Liver (tissue), 3 donors: ENCODE results near the gene CLEC10A.

Experiments
- FOXA1 ChIP-seq: IDR thresholded peaks from 2 replicates; pipeline ENCODE4 v1.6.1; 2016; ENCODE audit warnings: antibody characterized with exemption
- FOXA2 ChIP-seq: IDR thresholded peaks from 2 replicates; pipeline ENCODE4 v1.6.1; 2016; ENCODE audit warnings: antibody characterized with exemption
- GABPA ChIP-seq, 2 donors: IDR thresholded peaks in 1 of 2; conservative IDR thresholded peaks in 1 of 2; 2 replicates each; pipeline ENCODE4 v1.6.1; 2016; ENCODE audit warnings: antibody characterized with exemption in 2 of 2, mild to moderate bottlenecking in 1 of 2, moderate library complexity in 1 of 2
- RAD21 ChIP-seq, 2 donors: IDR thresholded peaks; 2 replicates each; pipeline ENCODE4 v1.6.1; 2016; ENCODE audit warnings: antibody characterized with exemption in 2 of 2, mild to moderate bottlenecking in 2 of 2
- SP1 ChIP-seq: IDR thresholded peaks from 2 replicates; pipeline ENCODE4 v1.6.1; 2018; ENCODE audit warnings: antibody characterized with exemption, mild to moderate bottlenecking
- TAF1 ChIP-seq: conservative IDR thresholded peaks from 2 replicates; pipeline ENCODE4 v1.6.1; 2016; ENCODE audit warnings: antibody characterized with exemption, mild to moderate bottlenecking
- YY1 ChIP-seq: IDR thresholded peaks from 2 replicates; pipeline ENCODE4 v1.6.1; 2016; ENCODE audit warnings: antibody characterized with exemption, mild to moderate bottlenecking
- TF ChIP-seq, protein P1 (sequence below): fragments of 150-350 bp; IDR thresholded peaks from 2 replicates; pipeline ENCODE4 v1.5.1; 2017; ENCODE audit warnings: improper control_type of control experiment, low read depth, low read length; ENCODE audit not compliant: missing input control
- TF ChIP-seq, protein P2 (sequence below): IDR thresholded peaks from 2 replicates; pipeline ENCODE4 v1.6.1; 2016; ENCODE audit warnings: antibody characterized with exemption, mild to moderate bottlenecking
- TF ChIP-seq, protein P3 (sequence below): IDR thresholded peaks from 2 replicates; pipeline ENCODE4 v1.6.1; 2016; ENCODE audit warnings: antibody characterized with exemption
- TF ChIP-seq, protein P4 (sequence below): IDR thresholded peaks from 2 replicates; pipeline ENCODE4 v1.6.1; 2016; ENCODE audit warnings: antibody characterized with exemption
- donor health status: healthy.
- donor health status: healthy.

DNA sequence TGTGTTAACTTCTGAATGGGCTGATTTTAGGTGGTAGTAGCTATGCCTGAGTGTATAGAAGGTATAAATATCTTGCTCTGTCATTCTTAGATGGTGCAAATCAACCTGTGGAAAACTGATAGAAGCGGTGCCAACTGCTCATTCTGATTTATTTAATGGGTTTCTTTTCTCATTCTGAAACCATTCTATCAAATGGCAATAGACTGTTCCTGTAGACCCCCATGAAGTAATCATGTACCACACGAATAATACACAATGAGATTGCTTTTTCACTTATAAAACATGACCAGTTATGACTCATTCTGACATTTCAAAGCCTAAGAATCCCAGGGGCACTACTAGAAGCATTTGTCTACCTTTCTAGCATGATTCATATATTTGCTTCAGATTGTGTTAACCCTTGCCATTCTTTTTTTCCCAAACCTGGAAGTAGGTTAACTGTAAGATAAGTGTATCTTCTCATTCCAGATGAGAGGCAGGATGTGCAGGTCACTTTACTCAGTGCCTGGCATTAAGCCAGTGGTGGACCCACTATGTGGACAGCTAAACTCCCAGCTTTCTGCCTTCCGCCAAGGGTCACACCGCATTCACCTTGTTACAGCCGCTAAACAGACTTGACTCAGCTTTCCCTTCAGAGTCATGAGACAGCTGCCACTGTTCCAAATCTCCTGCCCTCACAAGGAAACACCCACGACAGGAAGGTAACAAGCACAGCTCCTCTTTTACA lies 19.7 kb downstream of the CLEC10A start:
- TF ChIP-seq, protein P1, sequence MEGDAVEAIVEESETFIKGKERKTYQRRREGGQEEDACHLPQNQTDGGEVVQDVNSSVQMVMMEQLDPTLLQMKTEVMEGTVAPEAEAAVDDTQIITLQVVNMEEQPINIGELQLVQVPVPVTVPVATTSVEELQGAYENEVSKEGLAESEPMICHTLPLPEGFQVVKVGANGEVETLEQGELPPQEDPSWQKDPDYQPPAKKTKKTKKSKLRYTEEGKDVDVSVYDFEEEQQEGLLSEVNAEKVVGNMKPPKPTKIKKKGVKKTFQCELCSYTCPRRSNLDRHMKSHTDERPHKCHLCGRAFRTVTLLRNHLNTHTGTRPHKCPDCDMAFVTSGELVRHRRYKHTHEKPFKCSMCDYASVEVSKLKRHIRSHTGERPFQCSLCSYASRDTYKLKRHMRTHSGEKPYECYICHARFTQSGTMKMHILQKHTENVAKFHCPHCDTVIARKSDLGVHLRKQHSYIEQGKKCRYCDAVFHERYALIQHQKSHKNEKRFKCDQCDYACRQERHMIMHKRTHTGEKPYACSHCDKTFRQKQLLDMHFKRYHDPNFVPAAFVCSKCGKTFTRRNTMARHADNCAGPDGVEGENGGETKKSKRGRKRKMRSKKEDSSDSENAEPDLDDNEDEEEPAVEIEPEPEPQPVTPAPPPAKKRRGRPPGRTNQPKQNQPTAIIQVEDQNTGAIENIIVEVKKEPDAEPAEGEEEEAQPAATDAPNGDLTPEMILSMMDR = no peak
- TF ChIP-seq RAD21 (IDR thresholded peaks at IDR 0.05) (no peak), YY1 (no peak), FOXA1 (no peak), GABPA (IDR thresholded peaks at IDR 0.05 in 1 of 2, conservative IDR thresholded peaks at IDR 0.05 in 1 of 2) (no peak), TAF1 (no peak), FOXA2 (no peak), SP1 (no peak)
- TF ChIP-seq, protein P2, sequence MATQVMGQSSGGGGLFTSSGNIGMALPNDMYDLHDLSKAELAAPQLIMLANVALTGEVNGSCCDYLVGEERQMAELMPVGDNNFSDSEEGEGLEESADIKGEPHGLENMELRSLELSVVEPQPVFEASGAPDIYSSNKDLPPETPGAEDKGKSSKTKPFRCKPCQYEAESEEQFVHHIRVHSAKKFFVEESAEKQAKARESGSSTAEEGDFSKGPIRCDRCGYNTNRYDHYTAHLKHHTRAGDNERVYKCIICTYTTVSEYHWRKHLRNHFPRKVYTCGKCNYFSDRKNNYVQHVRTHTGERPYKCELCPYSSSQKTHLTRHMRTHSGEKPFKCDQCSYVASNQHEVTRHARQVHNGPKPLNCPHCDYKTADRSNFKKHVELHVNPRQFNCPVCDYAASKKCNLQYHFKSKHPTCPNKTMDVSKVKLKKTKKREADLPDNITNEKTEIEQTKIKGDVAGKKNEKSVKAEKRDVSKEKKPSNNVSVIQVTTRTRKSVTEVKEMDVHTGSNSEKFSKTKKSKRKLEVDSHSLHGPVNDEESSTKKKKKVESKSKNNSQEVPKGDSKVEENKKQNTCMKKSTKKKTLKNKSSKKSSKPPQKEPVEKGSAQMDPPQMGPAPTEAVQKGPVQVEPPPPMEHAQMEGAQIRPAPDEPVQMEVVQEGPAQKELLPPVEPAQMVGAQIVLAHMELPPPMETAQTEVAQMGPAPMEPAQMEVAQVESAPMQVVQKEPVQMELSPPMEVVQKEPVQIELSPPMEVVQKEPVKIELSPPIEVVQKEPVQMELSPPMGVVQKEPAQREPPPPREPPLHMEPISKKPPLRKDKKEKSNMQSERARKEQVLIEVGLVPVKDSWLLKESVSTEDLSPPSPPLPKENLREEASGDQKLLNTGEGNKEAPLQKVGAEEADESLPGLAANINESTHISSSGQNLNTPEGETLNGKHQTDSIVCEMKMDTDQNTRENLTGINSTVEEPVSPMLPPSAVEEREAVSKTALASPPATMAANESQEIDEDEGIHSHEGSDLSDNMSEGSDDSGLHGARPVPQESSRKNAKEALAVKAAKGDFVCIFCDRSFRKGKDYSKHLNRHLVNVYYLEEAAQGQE = no peak
- TF ChIP-seq, protein P3, sequence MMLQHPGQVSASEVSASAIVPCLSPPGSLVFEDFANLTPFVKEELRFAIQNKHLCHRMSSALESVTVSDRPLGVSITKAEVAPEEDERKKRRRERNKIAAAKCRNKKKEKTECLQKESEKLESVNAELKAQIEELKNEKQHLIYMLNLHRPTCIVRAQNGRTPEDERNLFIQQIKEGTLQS = no peak
- TF ChIP-seq, protein P4, sequence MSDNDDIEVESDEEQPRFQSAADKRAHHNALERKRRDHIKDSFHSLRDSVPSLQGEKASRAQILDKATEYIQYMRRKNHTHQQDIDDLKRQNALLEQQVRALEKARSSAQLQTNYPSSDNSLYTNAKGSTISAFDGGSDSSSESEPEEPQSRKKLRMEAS = no peak
